Measurements from ENCODE around the gene FAM200C.

DNA sequence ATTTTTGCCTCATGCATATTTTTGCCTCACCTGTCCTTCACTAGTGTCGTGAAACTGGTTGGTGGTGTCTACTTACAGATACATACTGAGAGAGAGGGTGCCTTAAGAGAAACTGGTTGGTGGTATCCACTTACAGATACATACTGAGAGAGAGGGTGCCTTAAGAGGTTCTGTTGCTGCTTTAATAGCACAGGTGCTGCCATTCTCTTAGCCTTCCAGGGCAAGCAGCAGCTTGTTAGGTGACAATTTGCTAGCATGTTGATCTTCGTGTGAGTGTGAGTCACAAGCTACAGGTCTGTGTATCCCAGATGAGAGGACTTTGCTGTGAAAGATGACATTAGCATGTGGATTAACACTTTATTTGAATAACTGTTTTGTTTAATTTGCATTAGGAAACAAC is 23.2 kb upstream of the FAM200C start:
- TF ChIP-seq, protein P1, sequence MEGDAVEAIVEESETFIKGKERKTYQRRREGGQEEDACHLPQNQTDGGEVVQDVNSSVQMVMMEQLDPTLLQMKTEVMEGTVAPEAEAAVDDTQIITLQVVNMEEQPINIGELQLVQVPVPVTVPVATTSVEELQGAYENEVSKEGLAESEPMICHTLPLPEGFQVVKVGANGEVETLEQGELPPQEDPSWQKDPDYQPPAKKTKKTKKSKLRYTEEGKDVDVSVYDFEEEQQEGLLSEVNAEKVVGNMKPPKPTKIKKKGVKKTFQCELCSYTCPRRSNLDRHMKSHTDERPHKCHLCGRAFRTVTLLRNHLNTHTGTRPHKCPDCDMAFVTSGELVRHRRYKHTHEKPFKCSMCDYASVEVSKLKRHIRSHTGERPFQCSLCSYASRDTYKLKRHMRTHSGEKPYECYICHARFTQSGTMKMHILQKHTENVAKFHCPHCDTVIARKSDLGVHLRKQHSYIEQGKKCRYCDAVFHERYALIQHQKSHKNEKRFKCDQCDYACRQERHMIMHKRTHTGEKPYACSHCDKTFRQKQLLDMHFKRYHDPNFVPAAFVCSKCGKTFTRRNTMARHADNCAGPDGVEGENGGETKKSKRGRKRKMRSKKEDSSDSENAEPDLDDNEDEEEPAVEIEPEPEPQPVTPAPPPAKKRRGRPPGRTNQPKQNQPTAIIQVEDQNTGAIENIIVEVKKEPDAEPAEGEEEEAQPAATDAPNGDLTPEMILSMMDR (optimal IDR thresholded peaks at IDR 0.05 in 1 of 3, IDR thresholded peaks at IDR 0.05 in 1 of 3, conservative IDR thresholded peaks at IDR 0.05 in 1 of 3; ENCODE audit: extremely low read depth in 1 of 3, insufficient read depth in 2 of 3, low read length in 3 of 3), result no peak
- TF ChIP-seq EZH2 (IDR thresholded peaks at IDR 0.05; ENCODE audit: low read length), result no peak

Data from keratinocyte (primary cell).